ENCODE data around the gene RHEB.

DNA sequence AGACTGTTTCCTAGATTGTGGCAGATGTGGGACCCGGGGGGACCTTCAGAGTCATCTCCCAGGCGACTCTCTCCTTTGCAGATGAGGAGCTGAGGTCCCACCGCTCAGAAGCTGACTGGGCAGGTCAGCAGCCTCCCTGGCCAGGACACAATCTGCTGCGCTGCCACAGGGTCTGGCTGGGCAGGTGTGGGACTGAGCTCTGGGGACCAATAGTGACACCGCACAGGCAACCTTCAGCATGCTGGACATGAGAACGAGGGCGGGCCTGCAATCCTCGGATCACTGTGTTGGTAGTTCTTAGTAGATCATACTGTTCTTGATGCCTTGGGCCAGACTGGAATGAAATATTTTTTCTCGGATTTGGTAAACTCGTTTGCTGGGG is 59.2 kb downstream of the RHEB start:
- no peak for TF ChIP-seq PHF21A (CRISPR knock-in tag; IDR thresholded peaks at IDR 0.05)
- TF ChIP-seq NR3C1 (CRISPR knock-in tag; IDR thresholded peaks at IDR 0.05), result no peak
- no peak for TF ChIP-seq NCOA1 (CRISPR knock-in tag; IDR thresholded peaks at IDR 0.05)
- no peak for TF ChIP-seq BORCS8-MEF2B (CRISPR knock-in tag; IDR thresholded peaks at IDR 0.05)
- TF ChIP-seq MBNL3 (CRISPR knock-in tag; conservative IDR thresholded peaks at IDR 0.05), result no peak
- TF ChIP-seq SAFB2 (CRISPR knock-in tag; IDR thresholded peaks at IDR 0.05; ENCODE audit: borderline replicate concordance, low read depth), result no peak

Data from HepG2 (cell line).